ENCODE results near the gene NEDD4L. TPM values are rescaled to one million over a fixed set of nuclear protein-coding genes. Genes with fewer than 3 reads are reported as not detected.
"Not testable (repeated sequence)": the region's sequence is repeated elsewhere in the genome, so short reads cannot be mapped to it uniquely, and the experiment has no call there.

NEDD4L gene
- total and polyA plus RNA-seq, 2 donors (not counting 1 experiment from before 2014, with no cell fraction given): 10.3 to 25.7 TPM

GRCh38 chr18:58048081-58048642 lies 4.1 kb downstream of the NEDD4L start:
- Mint-ChIP-seq H3K4me3 (no peak overlapping the region), H3K27me3 (no peaks in the 10 kb centered on the region), H3K27ac (no peak overlapping the region), H3K9me3 (ENCODE audit: insufficient read depth) (no peaks in the 10 kb centered on the region), H3K4me1 (peaks cover 26% of the 10 kb centered on the region)
- 95% methylated on average over 3 of the region's 5 CpGs for WGBS (ENCODE audit: insufficient coverage)
- Histone ChIP-seq H4K20me1 (ENCODE audit: control insufficient read depth, insufficient read depth, low read length, poor library complexity, severe bottlenecking) (no peaks in the 10 kb centered on the region), H3K4me2 (replicated peaks; ENCODE audit: low read depth, low read length, poor library complexity, severe bottlenecking) (no peak overlapping the region), H3K79me2 (ENCODE audit: control insufficient read depth, insufficient read depth, low read length) (no peaks in the 10 kb centered on the region), H3K4me1 (ENCODE audit: control insufficient read depth in 2 of 2, insufficient read depth in 2 of 2, low read length in 2 of 2) (peaks cover under 1 to 17% of the 10 kb centered on the region in 2 donors), H3K36me3 (replicated peaks in 1 of 2; ENCODE audit: control extremely low read depth in 1 of 2, control insufficient read depth in 1 of 2, extremely low read depth in 1 of 2, insufficient read depth in 2 of 2, low read length in 1 of 2) (no peaks in the 10 kb centered on the region), H3K4me3 (ENCODE audit: control extremely low read depth in 1 of 5, extremely low read depth in 1 of 5, insufficient read depth in 1 of 5, low read depth in 2 of 5, low read length in 4 of 5) (no peak overlapping the region), H3K27ac (ENCODE audit: low read length in 2 of 2) (no peak overlapping the region), H3K9me3 (ENCODE audit: control extremely low read depth in 1 of 3, control insufficient read depth in 2 of 3, insufficient read depth in 1 of 3, low read length in 2 of 3) (no peaks in the 10 kb centered on the region), H3K9ac (ENCODE audit: low read length) (no peak overlapping the region), H3K27me3 (replicated peaks in 1 of 4; ENCODE audit: control extremely low read depth in 1 of 4, control insufficient read depth in 3 of 4, insufficient read depth in 4 of 4, low read length in 3 of 4) (no peaks in the 10 kb centered on the region), H2AFZ (ENCODE audit: insufficient read depth, low read depth, low read length, poor library complexity, severe bottlenecking) (no peak overlapping the region)
- TF ChIP-seq, protein P1, sequence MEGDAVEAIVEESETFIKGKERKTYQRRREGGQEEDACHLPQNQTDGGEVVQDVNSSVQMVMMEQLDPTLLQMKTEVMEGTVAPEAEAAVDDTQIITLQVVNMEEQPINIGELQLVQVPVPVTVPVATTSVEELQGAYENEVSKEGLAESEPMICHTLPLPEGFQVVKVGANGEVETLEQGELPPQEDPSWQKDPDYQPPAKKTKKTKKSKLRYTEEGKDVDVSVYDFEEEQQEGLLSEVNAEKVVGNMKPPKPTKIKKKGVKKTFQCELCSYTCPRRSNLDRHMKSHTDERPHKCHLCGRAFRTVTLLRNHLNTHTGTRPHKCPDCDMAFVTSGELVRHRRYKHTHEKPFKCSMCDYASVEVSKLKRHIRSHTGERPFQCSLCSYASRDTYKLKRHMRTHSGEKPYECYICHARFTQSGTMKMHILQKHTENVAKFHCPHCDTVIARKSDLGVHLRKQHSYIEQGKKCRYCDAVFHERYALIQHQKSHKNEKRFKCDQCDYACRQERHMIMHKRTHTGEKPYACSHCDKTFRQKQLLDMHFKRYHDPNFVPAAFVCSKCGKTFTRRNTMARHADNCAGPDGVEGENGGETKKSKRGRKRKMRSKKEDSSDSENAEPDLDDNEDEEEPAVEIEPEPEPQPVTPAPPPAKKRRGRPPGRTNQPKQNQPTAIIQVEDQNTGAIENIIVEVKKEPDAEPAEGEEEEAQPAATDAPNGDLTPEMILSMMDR (IDR thresholded peaks at IDR 0.05): no peak
- TF ChIP-seq EZH2 (IDR thresholded peaks at IDR 0.05; ENCODE audit: borderline replicate concordance, insufficient read depth, low read depth, low read length, poor library complexity, severe bottlenecking): no peak
- DNase-seq (no peak), ATAC-seq (ENCODE audit: low read depth) (no peak)
- intact Hi-C loops (cut with micrococcal nuclease): loop anchor here (10.0 kb wide), 3 partner anchors 93 to 463 kb away; partner anchors contain the start of gene FECH
- ChIA-PET POLR2A (no interaction called here), CTCF (no interaction called here)

DNA sequence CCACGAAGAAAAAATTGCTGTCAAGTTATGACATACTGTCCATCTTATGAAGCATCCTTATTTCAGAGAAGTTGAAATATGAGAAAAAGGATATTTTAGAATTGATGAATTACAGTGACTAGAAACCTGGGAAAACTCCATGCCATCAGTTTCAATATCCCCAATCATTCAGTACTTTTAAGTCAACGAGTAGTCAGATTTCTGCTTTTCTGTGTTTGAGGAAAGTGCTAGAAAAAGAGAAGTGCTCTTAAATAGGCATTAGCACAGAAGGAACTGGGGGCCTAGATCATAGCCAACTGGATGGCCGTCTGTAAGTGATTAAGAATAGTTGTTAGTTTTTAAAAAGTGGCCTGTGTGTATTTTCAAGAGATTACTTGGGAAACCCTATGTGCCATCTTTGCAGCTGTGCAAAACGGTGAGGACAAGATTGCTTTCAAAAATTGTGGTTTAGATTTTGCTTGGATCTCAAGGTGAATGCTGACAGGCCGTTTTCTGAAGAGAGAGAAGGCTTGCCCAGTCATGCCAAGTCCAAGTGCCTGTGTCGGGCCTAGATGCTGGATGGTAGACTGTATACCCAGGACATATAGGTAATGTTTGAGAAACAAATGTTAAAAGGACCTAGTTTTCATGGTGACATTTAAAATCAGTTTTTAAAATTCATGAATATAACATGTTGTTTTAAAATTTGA lies 5.1 kb downstream of the NEDD4L start:
- Histone ChIP-seq H3K9ac (ENCODE audit: low read length) (no peak overlapping the region), H3K4me1 (ENCODE audit: control insufficient read depth in 2 of 2, insufficient read depth in 2 of 2, low read length in 2 of 2) (peaks cover 0 to 15% of the 10 kb centered on the region in 2 donors), H3K36me3 (replicated peaks in 1 of 2; ENCODE audit: control extremely low read depth in 1 of 2, control insufficient read depth in 1 of 2, extremely low read depth in 1 of 2, insufficient read depth in 2 of 2, low read length in 1 of 2) (no peaks in the 10 kb centered on the region), H3K27me3 (replicated peaks in 1 of 4; ENCODE audit: control extremely low read depth in 1 of 4, control insufficient read depth in 3 of 4, insufficient read depth in 4 of 4, low read length in 3 of 4) (no peaks in the 10 kb centered on the region), H4K20me1 (ENCODE audit: control insufficient read depth, insufficient read depth, low read length, poor library complexity, severe bottlenecking) (no peaks in the 10 kb centered on the region), H2AFZ (ENCODE audit: insufficient read depth, low read depth, low read length, poor library complexity, severe bottlenecking) (no peak overlapping the region), H3K4me3 (ENCODE audit: control extremely low read depth in 1 of 5, extremely low read depth in 1 of 5, insufficient read depth in 1 of 5, low read depth in 2 of 5, low read length in 4 of 5) (no peak overlapping the region), H3K79me2 (ENCODE audit: control insufficient read depth, insufficient read depth, low read length) (peaks cover 4% of the 10 kb centered on the region), H3K27ac (ENCODE audit: low read length in 2 of 2) (no peak overlapping the region), H3K9me3 (ENCODE audit: control extremely low read depth in 1 of 3, control insufficient read depth in 2 of 3, insufficient read depth in 1 of 3, low read length in 2 of 3) (no peaks in the 10 kb centered on the region), H3K4me2 (replicated peaks; ENCODE audit: low read depth, low read length, poor library complexity, severe bottlenecking) (no peak overlapping the region)
- peaks cover 22% of the 10 kb centered on the region for H3K4me1 Mint-ChIP-seq
- ATAC-seq (ENCODE audit: low read depth) (no peak), DNase-seq (no peak)
- intact Hi-C loops (cut with micrococcal nuclease): loop anchor here (10.0 kb wide), 3 partner anchors 94 to 464 kb away; partner anchors contain the start of gene FECH
- WGBS (ENCODE audit: insufficient coverage): 95% methylated on average over 4 of the region's 6 CpGs
- TF ChIP-seq, protein P1 (IDR thresholded peaks at IDR 0.05): no peak
- no peak for TF ChIP-seq EZH2 (IDR thresholded peaks at IDR 0.05; ENCODE audit: borderline replicate concordance, insufficient read depth, low read depth, low read length, poor library complexity, severe bottlenecking)
- no peaks in the 10 kb centered on the region for H3K9me3 Mint-ChIP-seq (ENCODE audit: insufficient read depth)
- no peaks in the 10 kb centered on the region for H3K27me3 Mint-ChIP-seq
- no peak overlapping the region for H3K4me3 Mint-ChIP-seq
- H3K27ac Mint-ChIP-seq: no peak overlapping the region
- POLR2A ChIA-PET: interaction anchor here (0.6 kb wide), 1 partner anchor 653 kb away, joined by 11 read pairs; no protein-coding TSS in a partner anchor
- CTCF ChIA-PET: no interaction called here

GRCh38 chr18:58050963-58051362 lies 6.9 kb downstream of the NEDD4L start:
- H3K36me3 ChIP-seq (replicated peaks in 1 of 2; ENCODE audit: control extremely low read depth in 1 of 2, control insufficient read depth in 1 of 2, extremely low read depth in 1 of 2, insufficient read depth in 2 of 2, low read length in 1 of 2); H3K4me2 ChIP-seq (replicated peaks; ENCODE audit: low read depth, low read length, poor library complexity, severe bottlenecking); H4K20me1 ChIP-seq (ENCODE audit: control insufficient read depth, insufficient read depth, low read length, poor library complexity, severe bottlenecking); intact Hi-C loops (cut with micrococcal nuclease); H3K27ac ChIP-seq (ENCODE audit: low read length in 2 of 2); H3K27ac Mint-ChIP-seq; H3K4me1 ChIP-seq (ENCODE audit: control insufficient read depth in 2 of 2, insufficient read depth in 2 of 2, low read length in 2 of 2); POLR2A ChIA-PET; ATAC-seq (ENCODE audit: low read depth); H3K4me3 ChIP-seq (ENCODE audit: control extremely low read depth in 1 of 5, extremely low read depth in 1 of 5, insufficient read depth in 1 of 5, low read depth in 2 of 5, low read length in 4 of 5); H2AFZ ChIP-seq (ENCODE audit: insufficient read depth, low read depth, low read length, poor library complexity, severe bottlenecking); H3K4me3 Mint-ChIP-seq; H3K9me3 Mint-ChIP-seq (ENCODE audit: insufficient read depth); H3K27me3 ChIP-seq (replicated peaks in 1 of 4; ENCODE audit: control extremely low read depth in 1 of 4, control insufficient read depth in 3 of 4, insufficient read depth in 4 of 4, low read length in 3 of 4); H3K9ac ChIP-seq (ENCODE audit: low read length); DNase-seq; H3K9me3 ChIP-seq (ENCODE audit: control extremely low read depth in 1 of 3, control insufficient read depth in 2 of 3, insufficient read depth in 1 of 3, low read length in 2 of 3); H3K27me3 Mint-ChIP-seq: not testable (repeated sequence)
- CTCF ChIA-PET: interaction anchor here (1.0 to 1.8 kb wide), 4 partner anchors 69 to 86 kb away, joined by 3 to 12 read pairs (median 4); no protein-coding TSS in a partner anchor
- no CpG with 5 or more reads among the region's 3 CpGs for WGBS (ENCODE audit: insufficient coverage)
- H3K4me1 Mint-ChIP-seq: peaks cover 13% of the 10 kb centered on the region
- peaks cover 11% of the 10 kb centered on the region for H3K79me2 ChIP-seq (ENCODE audit: control insufficient read depth, insufficient read depth, low read length)

Data from B cell (primary cell).